HG03457 (cell line): ENCODE measurements around the gene TADA3.

ENCODE experiments used
- ATAC-seq: cut with Tn5 transposase; IDR thresholded peaks from one replicate; pipeline ENCODE4 v1.9.1; 2021; ENCODE audit warnings: moderate number of reproducible peaks; ENCODE audit not compliant: unreplicated experiment

The TADA3 gene

GRCh38 chr3:9809615-9810432 is 17.6 kb upstream of the TADA3 start, which contains the start of gene TTLL3:
TTLL3 (plus strand) TSS chr3:9810262; CDS start chr3:9810662, 400 bp downstream.
- no peak for ATAC-seq

- no peak for ATAC-seq
Measured at GRCh38 chr3:9809239-9809614, 17.0 kb upstream of the TADA3 start.

DNA sequence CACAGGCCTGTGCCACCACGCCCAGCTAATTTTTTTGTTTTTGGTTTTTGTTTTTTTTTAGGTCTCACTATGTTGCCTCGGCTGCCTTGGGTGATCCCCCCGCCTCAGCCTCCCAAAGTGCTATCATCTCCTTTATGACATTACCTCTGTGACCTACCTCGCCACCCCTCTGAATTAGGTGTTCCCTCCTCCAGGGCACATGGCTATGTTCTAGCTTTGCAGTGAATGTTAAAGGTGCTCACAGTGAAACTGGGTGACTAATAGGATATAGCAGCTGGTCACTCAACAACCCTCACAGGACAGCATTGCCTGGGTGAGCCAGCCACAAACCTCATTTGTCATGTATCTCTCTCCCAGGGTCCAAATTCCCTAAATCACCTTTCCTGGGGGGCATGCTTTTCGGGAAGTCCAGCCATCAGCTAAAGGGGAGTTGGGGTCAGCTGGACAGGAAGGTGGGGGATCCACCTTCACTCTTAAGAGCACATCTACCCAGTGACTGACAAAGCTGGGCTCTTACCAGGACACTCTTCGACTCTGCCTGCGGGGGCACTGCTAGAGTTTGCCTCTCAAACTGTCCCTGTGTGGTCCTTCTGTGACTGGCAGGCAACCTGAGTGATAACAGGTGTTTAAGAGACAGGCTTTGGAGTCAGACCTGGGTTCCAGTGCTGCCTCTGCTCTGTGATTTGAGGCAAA is 16.2 kb upstream of the TADA3 start:
- peak; percentile 51 for ATAC-seq

GRCh38 chr3:9807981-9808344 is 15.7 kb upstream of the TADA3 start:
- no peak for ATAC-seq

DNA sequence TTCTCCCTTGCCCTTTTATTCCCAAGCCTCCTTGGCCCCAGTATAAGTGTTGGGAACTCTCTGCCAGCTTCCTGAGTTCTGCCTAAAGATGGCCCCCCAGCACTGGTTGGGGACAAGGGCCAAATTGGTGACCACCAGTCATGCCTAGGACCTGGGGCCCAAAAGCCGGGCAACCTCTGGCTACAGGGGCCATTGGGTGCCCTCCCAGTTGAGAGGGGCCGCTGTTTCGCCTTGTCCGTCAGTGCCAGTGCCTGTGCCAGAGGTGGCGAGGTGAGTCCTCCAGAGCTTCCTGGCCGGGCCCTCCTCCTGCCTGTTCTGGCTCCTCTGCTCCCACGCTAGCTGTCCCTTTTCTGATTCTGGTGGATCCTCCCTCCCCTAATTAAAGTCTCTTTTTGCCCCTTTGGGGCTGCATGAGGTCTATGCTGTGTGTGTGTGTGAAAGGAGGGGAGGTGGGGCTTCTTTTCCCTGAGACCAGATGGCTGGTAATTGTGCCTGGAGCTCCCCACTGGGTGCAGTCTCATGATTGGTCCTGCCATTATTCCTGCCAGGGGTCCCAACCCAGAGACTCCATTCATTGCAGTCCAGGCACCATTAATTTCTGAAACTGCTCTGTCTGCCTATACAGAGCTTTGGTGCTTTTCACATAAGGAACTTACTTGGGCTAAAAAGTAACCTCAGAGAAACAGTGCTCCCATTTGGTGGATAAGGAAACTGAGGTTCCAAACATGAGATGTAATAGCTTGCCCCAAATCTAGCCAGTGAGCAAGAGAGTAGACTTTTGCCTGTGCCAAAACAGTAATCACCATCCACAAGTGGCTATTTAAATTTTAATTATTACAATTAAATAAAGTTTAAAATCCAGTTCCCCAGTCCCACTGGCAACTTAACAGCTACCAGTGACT is 14.7 kb upstream of the TADA3 start:
- no peak for ATAC-seq

- ATAC-seq: no peak
Measured at GRCh38 chr3:9806137-9806536, 13.9 kb upstream of the TADA3 start.

DNA sequence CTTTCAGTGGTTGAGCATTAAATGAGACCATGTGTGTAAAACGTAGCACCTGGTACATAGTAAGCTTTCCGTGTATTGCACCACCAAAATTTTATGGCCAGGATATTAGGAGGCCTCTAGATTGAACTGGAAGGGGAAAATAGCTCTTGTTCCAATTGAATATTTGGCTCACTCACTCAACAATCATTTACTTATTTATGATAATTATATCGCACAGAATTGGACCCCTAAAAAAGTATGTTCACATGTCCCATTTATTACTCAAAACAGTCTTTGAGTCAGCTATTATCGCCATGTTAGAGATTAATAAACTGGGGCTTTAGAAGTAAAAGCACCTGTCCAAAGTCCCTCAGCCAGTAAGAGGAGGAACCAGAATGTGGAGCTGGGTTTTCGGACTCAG is 12.7 kb upstream of the TADA3 start:
- ATAC-seq: no peak

DNA sequence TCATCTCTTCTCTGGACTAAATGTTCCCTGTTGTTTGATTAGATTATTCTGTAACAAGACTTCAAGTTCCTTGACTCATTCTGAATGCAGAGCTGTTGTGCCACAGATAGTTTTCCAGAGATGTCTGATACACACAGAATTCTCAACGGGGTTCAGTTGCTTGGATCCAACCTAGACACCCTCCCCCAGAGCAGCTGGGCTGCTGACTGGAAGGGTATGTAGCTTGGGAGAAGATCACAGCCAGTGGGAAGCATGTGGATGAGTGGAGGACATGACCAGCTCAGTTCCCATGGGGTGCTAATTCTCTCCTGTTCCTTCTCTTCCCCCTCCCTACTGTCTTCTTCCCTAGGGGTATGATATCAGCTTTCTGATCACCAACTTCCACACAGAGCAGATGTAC is 11.2 kb upstream of the TADA3 start:
- ATAC-seq: no peak

- ATAC-seq: no peak
Measured at GRCh38 chr3:9800529-9800928, 8.3 kb upstream of the TADA3 start.

GRCh38 chr3:9797196-9797945 is 5.1 kb upstream of the TADA3 start:
- ATAC-seq: no peak

DNA sequence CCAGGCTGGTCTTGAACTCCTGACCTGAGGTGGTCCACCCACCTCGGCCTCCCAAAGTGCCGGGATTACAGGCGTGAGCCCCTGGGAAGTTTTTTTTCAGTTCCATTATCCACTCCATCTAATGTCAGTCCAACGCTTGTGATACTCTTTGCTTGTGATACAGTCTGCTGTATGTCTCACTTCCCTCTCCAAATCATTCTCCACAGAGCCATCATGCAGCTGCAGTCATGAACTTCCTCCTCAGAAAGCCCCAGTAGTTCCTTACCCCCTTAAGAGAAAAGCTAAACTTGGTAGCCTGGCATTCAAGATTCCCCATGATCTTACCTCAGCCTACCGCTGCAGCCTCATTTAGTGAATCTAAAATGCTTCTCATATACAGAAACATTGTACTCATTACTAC is 2.9 kb upstream of the TADA3 start:
- ATAC-seq: no peak

- no peak for ATAC-seq
Measured at GRCh38 chr3:9794400-9794799, 2.1 kb upstream of the TADA3 start.

DNA sequence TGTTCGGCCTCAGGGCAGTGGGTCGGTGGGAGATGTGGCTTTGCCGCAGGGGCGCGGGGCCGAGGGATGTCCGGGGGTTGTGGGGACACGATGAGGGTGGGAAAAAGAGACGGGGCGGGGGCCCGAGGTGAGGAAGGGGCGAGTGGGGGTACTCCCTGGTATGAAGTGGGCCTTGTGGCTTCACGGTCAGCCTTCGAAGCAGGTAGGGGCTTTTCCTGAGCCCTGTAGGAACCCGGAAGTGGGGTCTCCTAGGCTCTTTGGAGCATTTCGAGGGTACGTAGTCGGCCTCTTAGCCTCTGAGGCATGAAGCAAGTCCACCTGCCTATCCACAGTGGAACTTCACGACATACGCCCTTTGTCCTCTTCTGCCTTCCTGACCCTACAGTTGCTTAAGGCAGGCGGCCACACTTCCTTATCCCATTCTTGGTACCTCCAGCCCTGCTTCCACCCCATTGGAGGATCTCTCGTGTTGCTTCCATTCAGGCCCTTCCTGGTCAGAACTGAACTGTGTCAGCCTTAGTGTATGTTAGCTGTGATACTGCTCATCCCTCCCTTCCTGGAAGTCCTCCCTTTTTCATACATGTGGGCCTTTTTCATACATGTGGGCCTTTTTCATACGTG is 998 bp upstream of the TADA3 start:
- ATAC-seq: no peak

DNA sequence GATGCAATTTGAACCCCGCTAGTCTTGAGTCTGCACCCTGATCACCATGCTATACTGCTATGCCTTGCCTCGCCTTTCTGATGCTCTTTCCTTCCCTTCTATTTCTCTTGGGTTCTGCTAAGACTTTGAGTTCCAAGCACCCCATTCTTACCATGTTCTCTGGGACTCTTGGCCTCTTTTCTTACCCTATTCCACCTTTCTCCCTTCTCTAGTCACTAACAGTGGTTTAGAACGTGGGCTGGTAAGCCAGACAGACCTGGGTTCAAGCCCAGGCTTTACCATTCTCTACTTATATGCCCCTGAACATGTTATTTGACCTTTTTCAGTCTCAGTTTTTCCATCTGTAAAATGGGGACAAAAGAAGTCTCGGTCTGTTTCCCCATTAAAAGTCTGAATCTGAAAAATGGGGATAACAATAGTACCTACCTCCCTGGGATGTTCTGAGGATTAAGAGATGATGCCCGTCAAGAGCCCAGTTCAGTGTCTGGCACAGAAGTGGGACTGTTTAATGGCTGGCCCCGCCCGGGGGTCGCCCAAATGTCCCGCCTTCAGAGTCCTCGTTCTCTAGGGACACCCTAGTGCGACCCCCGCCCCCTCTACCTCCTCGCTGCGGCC is 376 bp downstream of the TADA3 start:
- ATAC-seq: no peak

GRCh38 chr3:9791127-9791526 is 1.1 kb downstream of the TADA3 start:
- no peak for ATAC-seq

DNA sequence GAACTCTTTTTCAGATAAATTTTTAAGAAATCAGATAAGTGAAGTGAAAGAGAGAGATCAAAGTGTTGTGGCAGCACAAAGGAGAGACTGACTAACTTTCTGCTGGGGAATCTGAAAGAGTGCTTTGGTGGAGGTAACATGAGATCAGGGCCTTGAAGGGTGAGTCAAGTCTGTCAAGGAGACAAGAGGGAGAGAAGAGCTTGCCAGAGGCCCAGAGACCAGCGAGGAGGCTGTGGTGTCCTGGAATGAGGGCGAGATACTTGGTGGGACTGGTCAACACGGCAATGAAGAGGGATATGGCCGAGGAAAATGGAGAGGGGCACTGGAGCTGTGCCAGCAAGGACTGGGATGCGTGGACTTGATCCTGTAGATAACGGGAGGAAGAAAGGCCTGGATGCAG is 4.6 kb downstream of the TADA3 start:
- ATAC-seq: no peak

- ATAC-seq: no peak
Measured at GRCh38 chr3:9786825-9787669, 5.2 kb downstream of the TADA3 start.

DNA sequence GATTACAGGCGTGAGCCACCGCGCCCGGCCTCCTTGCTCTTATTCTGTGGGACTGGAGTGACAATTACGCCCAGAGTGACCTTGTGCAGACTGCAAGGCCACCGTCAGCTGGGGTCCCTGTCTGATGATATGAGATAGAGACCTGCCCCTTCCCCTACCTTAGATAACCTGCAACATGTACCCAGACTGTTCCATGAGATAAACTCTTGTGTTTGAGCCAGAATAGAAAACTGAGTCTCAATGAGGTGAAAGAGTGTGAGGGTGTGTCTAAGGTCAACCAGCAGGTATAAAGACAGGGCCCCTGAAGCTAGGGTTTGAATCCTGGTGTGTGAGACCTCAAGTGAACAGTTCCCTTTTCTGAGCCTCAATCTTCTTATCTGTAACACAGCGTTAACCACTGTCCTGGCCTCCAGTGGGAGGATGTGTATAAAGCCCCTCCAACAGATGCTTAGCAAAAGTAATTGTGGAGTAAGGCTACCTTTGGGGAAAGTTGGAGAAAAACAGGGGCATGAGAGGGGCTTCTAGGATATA is 6.0 kb downstream of the TADA3 start:
- ATAC-seq: no peak

DNA sequence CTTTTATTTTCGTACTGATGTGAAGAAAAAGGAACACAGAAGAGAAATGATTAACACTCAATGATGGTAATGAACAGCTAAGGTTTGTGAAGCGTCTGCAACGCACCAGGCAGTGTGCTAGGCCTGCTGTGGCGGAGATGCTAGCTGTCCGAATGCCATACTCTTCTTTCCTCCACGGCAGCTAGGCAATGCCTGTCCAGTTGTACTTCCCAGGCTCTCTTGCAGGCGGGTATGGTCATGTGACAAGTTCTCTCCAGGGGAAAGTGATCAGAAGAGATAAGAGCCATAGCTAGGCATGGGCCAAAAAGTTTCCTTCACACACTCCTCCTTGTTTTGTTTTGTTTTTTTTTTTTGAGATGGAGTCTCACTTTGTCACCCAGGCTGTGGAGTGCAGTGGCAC is 6.7 kb downstream of the TADA3 start:
- ATAC-seq: no peak
